Left ventricle myocardium inferior (tissue), 1 donor: ENCODE results near the gene ZNF385D. TPM values are rescaled to one million over a fixed set of nuclear protein-coding genes. Genes with fewer than 3 reads are reported as not detected.

Source experiments
- DNase-seq: peaks from one replicate; pipeline ENCODE4 v3.0.0-alpha.2; 2020
- H3K27ac ChIP-seq: fragments of 200-600 bp; replicated peaks from 2 replicates; pipeline ENCODE4 v1.8.0; 2021
- H3K27me3 ChIP-seq: fragments of 200-600 bp; 2 replicates; pipeline ENCODE4 v1.8.0; 2021; ENCODE audit warnings: low read depth
- H3K36me3 ChIP-seq: fragments of 200-600 bp; 2 replicates; pipeline ENCODE4 v1.8.0; 2021
- H3K4me1 ChIP-seq: fragments of 200-600 bp; 2 replicates; pipeline ENCODE4 v1.8.0; 2021
- H3K4me3 ChIP-seq: fragments of 200-600 bp; 2 replicates; pipeline ENCODE4 v1.8.0; 2021; ENCODE audit warnings: mild to moderate bottlenecking, moderate library complexity
- H3K9me3 ChIP-seq: fragments of 200-600 bp; replicated peaks from 2 replicates; pipeline ENCODE4 v1.8.0; 2021
- intact Hi-C: fragments of 100-400 bp; cut with micrococcal nuclease; formaldehyde crosslinking; loops from one replicate; pipeline ENCODE4 v1.11.0; 2022
- total RNA-seq: library from RNA; stranded (reverse); fragmentation: NEBNext Ultra II Directional; extraction: Animal tissue kit (Norgen Biotek cat#: 25700); gene quantifications from one replicate; pipeline ENCODE4 v1.2.1, GENCODE V29; 2021
- TF ChIP-seq, protein P1 (sequence below): fragments of 200-600 bp; IDR thresholded peaks from 2 replicates; pipeline ENCODE4 v1.8.0; 2021; ENCODE audit warnings: antibody characterized with exemption, mild to moderate bottlenecking, borderline replicate concordance
- donor health status: DM: no; HTN: yes; CAD: no; lungs with severe emphysema.

Gene ZNF385D
- total RNA-seq, 1 donor from 2014 or later, result 2.3 TPM

- H3K27ac ChIP-seq, result no peak overlapping the region
Measured at GRCh38 chr3:21691036-21691435, 60.0 kb downstream of the ZNF385D start.

GRCh38 chr3:21682206-21682605 is 68.8 kb downstream of the ZNF385D start:
- TF ChIP-seq, protein P1, sequence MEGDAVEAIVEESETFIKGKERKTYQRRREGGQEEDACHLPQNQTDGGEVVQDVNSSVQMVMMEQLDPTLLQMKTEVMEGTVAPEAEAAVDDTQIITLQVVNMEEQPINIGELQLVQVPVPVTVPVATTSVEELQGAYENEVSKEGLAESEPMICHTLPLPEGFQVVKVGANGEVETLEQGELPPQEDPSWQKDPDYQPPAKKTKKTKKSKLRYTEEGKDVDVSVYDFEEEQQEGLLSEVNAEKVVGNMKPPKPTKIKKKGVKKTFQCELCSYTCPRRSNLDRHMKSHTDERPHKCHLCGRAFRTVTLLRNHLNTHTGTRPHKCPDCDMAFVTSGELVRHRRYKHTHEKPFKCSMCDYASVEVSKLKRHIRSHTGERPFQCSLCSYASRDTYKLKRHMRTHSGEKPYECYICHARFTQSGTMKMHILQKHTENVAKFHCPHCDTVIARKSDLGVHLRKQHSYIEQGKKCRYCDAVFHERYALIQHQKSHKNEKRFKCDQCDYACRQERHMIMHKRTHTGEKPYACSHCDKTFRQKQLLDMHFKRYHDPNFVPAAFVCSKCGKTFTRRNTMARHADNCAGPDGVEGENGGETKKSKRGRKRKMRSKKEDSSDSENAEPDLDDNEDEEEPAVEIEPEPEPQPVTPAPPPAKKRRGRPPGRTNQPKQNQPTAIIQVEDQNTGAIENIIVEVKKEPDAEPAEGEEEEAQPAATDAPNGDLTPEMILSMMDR, result no peak
- peaks cover 12% of the 10 kb centered on the region for H3K4me1 ChIP-seq
- no peaks in the 10 kb centered on the region for H3K27me3 ChIP-seq
- no peaks in the 10 kb centered on the region for H3K9me3 ChIP-seq
- H3K36me3 ChIP-seq, result no peaks in the 10 kb centered on the region
- peak overlapping the region; percentile 0 for H3K27ac ChIP-seq
- no peak for DNase-seq
- no peak overlapping the region for H3K4me3 ChIP-seq
- intact Hi-C loops, result no loop called here

More at GRCh38 chr3:21691036-21691435, 60.0 kb downstream of the ZNF385D start:
- intact Hi-C loops, result no loop called here
- no peaks in the 10 kb centered on the region for H3K27me3 ChIP-seq
- H3K4me1 ChIP-seq, result no peaks in the 10 kb centered on the region
- H3K36me3 ChIP-seq, result no peaks in the 10 kb centered on the region
- no peak for DNase-seq
- TF ChIP-seq, protein P1, result no peak
- H3K9me3 ChIP-seq, result no peaks in the 10 kb centered on the region
- no peak overlapping the region for H3K4me3 ChIP-seq

DNA sequence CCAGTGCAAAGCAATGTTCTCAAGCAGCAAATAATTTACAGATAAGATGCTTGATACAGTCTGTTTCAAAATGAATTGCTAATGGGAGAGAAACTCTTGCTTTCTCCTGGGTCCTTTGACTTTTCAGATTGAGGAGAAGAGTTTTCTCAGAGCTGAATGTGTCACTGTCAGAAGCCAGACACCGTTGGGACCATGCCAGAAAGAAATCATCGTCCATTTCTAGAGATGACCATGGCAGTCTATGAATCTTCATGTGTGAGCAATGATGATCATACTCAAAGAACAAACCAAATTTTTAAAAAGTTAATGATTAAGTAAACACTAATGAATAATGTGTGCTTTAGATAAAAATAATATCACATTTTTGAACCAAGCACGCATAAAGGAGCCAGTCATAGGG is 77.6 kb downstream of the ZNF385D start:
- Histone ChIP-seq H3K27ac (no peak overlapping the region), H3K9me3 (no peaks in the 10 kb centered on the region), H3K36me3 (no peaks in the 10 kb centered on the region), H3K4me1 (no peaks in the 10 kb centered on the region), H3K4me3 (no peak overlapping the region), H3K27me3 (no peaks in the 10 kb centered on the region)
- TF ChIP-seq, protein P1, result no peak
- intact Hi-C loops, result no loop called here
- no peak for DNase-seq

GRCh38 chr3:21672303-21672702 is 78.7 kb downstream of the ZNF385D start:
- H3K4me1 ChIP-seq, result no peaks in the 10 kb centered on the region
- TF ChIP-seq, protein P1, result no peak
- no peaks in the 10 kb centered on the region for H3K27me3 ChIP-seq
- H3K4me3 ChIP-seq, result no peak overlapping the region
- H3K27ac ChIP-seq, result no peak overlapping the region
- H3K36me3 ChIP-seq, result no peaks in the 10 kb centered on the region
- DNase-seq, result no peak
- no peaks in the 10 kb centered on the region for H3K9me3 ChIP-seq
- intact Hi-C loops, result no loop called here

GRCh38 chr3:21670386-21670785 is 80.6 kb downstream of the ZNF385D start:
- H3K4me3 ChIP-seq, result no peak overlapping the region
- no peak overlapping the region for H3K27ac ChIP-seq

More at GRCh38 chr3:21670386-21670785, 80.6 kb downstream of the ZNF385D start:
- Histone ChIP-seq H3K4me1 (no peaks in the 10 kb centered on the region), H3K36me3 (no peaks in the 10 kb centered on the region), H3K27me3 (no peaks in the 10 kb centered on the region), H3K9me3 (no peaks in the 10 kb centered on the region)
- intact Hi-C loops, result no loop called here
- TF ChIP-seq, protein P1, result no peak
- no peak for DNase-seq
